Peyer's patch (tissue), 4 donors: ENCODE measurements around the gene SYCP2L.

Source experiments
- POLR2A ChIP-seq, 2 donors: fragments of 450-650 bp; IDR thresholded peaks; one replicate each; pipeline ENCODE4 v1.5.1; 2017; ENCODE audit warnings: antibody characterized with exemption in 2 of 2, mild to moderate bottlenecking in 2 of 2, moderate library complexity in 2 of 2
- TF ChIP-seq, protein P1 (sequence below), 6 experiments: fragments of 450-650 bp in 4 of 6; fragments of 200-600 bp in 2 of 6; sonication (generic) in 1 of 6; IDR thresholded peaks; one replicate each; pipeline ENCODE4 v1.5.1; 2017 to 2019; ENCODE audit warnings: antibody characterized with exemption in 6 of 6, mild to moderate bottlenecking in 3 of 6, moderate library complexity in 1 of 6

DNA sequence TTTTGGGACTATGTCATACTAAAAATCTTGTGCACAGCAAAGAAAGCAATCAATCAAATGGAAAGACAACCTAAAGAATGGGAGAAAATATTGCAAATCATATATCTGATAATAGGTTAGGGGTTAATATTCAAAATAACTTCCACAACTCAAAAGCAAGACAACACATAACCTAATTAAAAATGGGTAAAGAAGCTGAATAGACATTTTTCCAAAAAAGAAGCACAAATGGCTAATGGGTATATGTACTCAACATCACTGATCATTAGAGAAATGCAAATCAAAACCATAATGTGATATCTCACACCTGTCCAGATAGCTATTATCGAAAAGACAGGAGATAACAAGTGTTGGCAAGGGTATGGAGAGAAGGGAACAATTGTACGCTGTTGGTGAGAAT, 53.0 kb downstream of the SYCP2L start:
- TF ChIP-seq POLR2A (IDR thresholded peaks at IDR 0.05): no peak
- TF ChIP-seq, protein P1, sequence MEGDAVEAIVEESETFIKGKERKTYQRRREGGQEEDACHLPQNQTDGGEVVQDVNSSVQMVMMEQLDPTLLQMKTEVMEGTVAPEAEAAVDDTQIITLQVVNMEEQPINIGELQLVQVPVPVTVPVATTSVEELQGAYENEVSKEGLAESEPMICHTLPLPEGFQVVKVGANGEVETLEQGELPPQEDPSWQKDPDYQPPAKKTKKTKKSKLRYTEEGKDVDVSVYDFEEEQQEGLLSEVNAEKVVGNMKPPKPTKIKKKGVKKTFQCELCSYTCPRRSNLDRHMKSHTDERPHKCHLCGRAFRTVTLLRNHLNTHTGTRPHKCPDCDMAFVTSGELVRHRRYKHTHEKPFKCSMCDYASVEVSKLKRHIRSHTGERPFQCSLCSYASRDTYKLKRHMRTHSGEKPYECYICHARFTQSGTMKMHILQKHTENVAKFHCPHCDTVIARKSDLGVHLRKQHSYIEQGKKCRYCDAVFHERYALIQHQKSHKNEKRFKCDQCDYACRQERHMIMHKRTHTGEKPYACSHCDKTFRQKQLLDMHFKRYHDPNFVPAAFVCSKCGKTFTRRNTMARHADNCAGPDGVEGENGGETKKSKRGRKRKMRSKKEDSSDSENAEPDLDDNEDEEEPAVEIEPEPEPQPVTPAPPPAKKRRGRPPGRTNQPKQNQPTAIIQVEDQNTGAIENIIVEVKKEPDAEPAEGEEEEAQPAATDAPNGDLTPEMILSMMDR (IDR thresholded peaks at IDR 0.05): no peak
